ENCODE data around the gene CXCL1. TPM values are rescaled to one million over a fixed set of nuclear protein-coding genes. Genes with fewer than 3 reads are reported as not detected.

CXCL1 gene
- total RNA-seq (1 to 10 TPM in 4 of 9 donors, under 1 TPM in 2, not detected in 3; 0.84 to 6.1 (median 1.6) TPM), polyA plus RNA-seq (1 to 10 TPM; 1.6 to 2.0 (median 1.7) TPM)
- long read RNA-seq, donor 1 = 0 reads
- long read RNA-seq, donor 2 = 0 reads
- long read RNA-seq, donor 3 = 0 reads
- long read RNA-seq, donor 4, partial matches to known transcripts = 0 of 2 reads
- long read RNA-seq, donor 4, other reads (novel, unspliced or antisense) = 0 of 2 reads
- long read RNA-seq, donor 5, partial matches to known transcripts = 1 of 1 reads
- long read RNA-seq, donor 5, other reads (novel, unspliced or antisense) = 0 of 1 reads
- long read RNA-seq, donor 6 = 0 reads
- long read RNA-seq, donor 7 = 0 reads
- long read RNA-seq, donor 8 = 0 reads
- long read RNA-seq, donor 9 = 0 reads
- long read RNA-seq, donor 10 = 0 reads

GRCh38 chr4:73869130-73870055 is at the start of gene CXCL1:
Gene CXCL1 (plus strand): TSS chr4:73869393. CDS start chr4:73869471, 78 bp downstream.
- no peaks in the 10 kb centered on the region for H3K27me3 ChIP-seq
- H3K27ac ChIP-seq = peak within 1 kb of the TSS in 1 of 5 donors; percentile 13
- no peaks in the 10 kb centered on the region for H3K36me3 ChIP-seq (replicated peaks in 1 of 2)
- TF ChIP-seq CTCF (IDR thresholded peaks at IDR 0.05) (no peak), POLR2A (IDR thresholded peaks at IDR 0.05) (no peak)
- no peaks in the 10 kb centered on the region for H3K9me3 ChIP-seq (replicated peaks in 1 of 3)
- 7 to 18% (median 13%) methylated on average over 19 to 61 of the region's 61 CpGs for WGBS, 4 donors
- DNase-seq = peak in 4 of 7 donors; percentile 7 to 27 (median 25)
- peak within 1 kb of the TSS in 2 of 4 donors; percentile 30 to 46 for H3K4me3 ChIP-seq
- intact Hi-C loops (cut with DNase I) = loop anchor here in 1 of 2 donors (10.0 kb wide), 1 partner anchor 205 kb away; no protein-coding TSS in a partner anchor
- H3K4me1 ChIP-seq (replicated peaks in 1 of 2) = peaks cover 0 to 6% of the 10 kb centered on the region in 2 donors

GRCh38 chr4:73821325-73821724 is 47.9 kb upstream of the CXCL1 start:
- Histone ChIP-seq H3K4me3 (no peak overlapping the region), H3K9me3 (replicated peaks in 1 of 3) (no peaks in the 10 kb centered on the region), H3K36me3 (replicated peaks in 1 of 2) (no peaks in the 10 kb centered on the region), H3K27ac (no peak overlapping the region), H3K27me3 (no peaks in the 10 kb centered on the region), H3K4me1 (replicated peaks in 1 of 2) (no peaks in the 10 kb centered on the region)
- WGBS, 4 donors = 69 to 78% (median 75%) methylated on average over 4 of the region's 4 CpGs
- intact Hi-C loops (cut with DNase I) = no loop called here
- TF ChIP-seq CTCF (IDR thresholded peaks at IDR 0.05) (no peak), POLR2A (IDR thresholded peaks at IDR 0.05) (no peak)
- no peak for DNase-seq

GRCh38 chr4:73822389-73822788 is 46.8 kb upstream of the CXCL1 start:
- no peak for TF ChIP-seq POLR2A (IDR thresholded peaks at IDR 0.05)
- no peak for TF ChIP-seq CTCF (IDR thresholded peaks at IDR 0.05)
- no peaks in the 10 kb centered on the region for H3K9me3 ChIP-seq (replicated peaks in 1 of 3)
- no peak overlapping the region for H3K27ac ChIP-seq
- no peaks in the 10 kb centered on the region for H3K27me3 ChIP-seq
- no peaks in the 10 kb centered on the region for H3K4me1 ChIP-seq (replicated peaks in 1 of 2)
- no peak overlapping the region for H3K4me3 ChIP-seq
- intact Hi-C loops (cut with DNase I) = no loop called here
- no peaks in the 10 kb centered on the region for H3K36me3 ChIP-seq (replicated peaks in 1 of 2)
- no peak for DNase-seq
- 63 to 74% (median 70%) methylated on average over 3 of the region's 3 CpGs for WGBS, 4 donors

All from adrenal gland (tissue), 19 donors.